ENCODE results near the gene FBLN7.

FBLN7 gene

DNA sequence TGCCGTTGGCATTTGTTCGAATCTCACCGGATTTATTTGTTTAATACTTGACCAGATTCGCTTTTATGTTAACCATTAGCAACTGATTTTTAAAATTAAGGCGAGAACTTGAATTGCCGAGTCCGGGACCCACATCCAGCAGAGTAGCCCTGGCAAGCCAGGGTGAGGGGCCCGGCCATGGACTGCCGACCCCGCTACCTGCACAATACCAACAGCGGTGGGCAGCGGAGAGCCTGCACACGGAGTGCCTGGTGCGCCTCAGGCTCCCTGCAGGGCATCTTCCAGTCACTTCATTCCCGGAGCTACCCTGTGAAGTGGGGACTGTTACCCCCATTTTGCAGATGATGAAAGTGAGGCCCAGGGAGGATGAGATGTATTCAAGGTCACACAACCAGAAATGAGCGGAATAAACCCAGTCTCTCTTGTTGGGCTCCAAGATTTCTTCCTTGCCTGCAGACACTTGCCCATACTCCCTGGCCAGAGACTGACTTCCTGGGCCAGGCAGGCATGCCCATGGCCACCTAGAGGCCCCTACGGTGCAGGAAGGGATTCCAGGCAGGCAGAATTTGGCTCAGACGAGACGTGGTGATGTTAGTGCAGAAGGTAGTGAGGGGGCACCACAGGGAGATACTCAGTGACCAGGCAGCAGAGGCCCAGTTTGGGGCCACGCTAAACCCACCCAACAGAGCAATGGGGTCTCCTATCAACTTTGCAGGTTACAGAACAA, 2.9 kb downstream of the FBLN7 start:
- DNase-seq (ENCODE audit: low read depth): no peak
- TF ChIP-seq, protein P1, sequence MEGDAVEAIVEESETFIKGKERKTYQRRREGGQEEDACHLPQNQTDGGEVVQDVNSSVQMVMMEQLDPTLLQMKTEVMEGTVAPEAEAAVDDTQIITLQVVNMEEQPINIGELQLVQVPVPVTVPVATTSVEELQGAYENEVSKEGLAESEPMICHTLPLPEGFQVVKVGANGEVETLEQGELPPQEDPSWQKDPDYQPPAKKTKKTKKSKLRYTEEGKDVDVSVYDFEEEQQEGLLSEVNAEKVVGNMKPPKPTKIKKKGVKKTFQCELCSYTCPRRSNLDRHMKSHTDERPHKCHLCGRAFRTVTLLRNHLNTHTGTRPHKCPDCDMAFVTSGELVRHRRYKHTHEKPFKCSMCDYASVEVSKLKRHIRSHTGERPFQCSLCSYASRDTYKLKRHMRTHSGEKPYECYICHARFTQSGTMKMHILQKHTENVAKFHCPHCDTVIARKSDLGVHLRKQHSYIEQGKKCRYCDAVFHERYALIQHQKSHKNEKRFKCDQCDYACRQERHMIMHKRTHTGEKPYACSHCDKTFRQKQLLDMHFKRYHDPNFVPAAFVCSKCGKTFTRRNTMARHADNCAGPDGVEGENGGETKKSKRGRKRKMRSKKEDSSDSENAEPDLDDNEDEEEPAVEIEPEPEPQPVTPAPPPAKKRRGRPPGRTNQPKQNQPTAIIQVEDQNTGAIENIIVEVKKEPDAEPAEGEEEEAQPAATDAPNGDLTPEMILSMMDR (IDR thresholded peaks at IDR 0.05; ENCODE audit: insufficient read depth, low read depth, low read length, missing control alignments): no peak
- H3K4me3 ChIP-seq (ENCODE audit: low read depth, low read length): no peak overlapping the region

DNA sequence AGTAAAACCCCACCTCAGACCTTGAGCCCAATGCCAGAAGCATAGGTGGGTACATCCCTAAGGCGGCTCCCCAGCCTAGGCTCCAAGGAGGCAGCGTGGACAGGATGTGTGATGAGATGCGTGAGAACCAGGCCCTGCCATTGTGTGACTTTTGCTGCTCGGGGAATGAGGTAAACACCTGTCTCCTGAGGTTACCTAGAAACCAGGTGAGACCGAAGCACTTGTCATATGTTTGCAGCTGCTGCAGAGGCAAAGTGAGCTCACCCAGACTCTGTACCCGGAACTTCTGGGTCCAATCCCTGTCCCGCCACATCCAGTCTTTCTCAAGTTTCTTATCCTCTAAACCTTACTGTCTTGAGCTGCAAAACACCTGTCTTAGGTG, 3.4 kb downstream of the FBLN7 start:
- TF ChIP-seq, protein P1 (IDR thresholded peaks at IDR 0.05; ENCODE audit: insufficient read depth, low read depth, low read length, missing control alignments): no peak
- no peak overlapping the region for H3K4me3 ChIP-seq (ENCODE audit: low read depth, low read length)
- DNase-seq (ENCODE audit: low read depth): no peak

- TF ChIP-seq, protein P1 (IDR thresholded peaks at IDR 0.05; ENCODE audit: insufficient read depth, low read depth, low read length, missing control alignments): no peak
- no peak overlapping the region for H3K4me3 ChIP-seq (ENCODE audit: low read depth, low read length)
- no peak for DNase-seq (ENCODE audit: low read depth)
Measured at GRCh38 chr2:112142525-112143078, 4.4 kb downstream of the FBLN7 start.

- DNase-seq (ENCODE audit: low read depth): no peak
- TF ChIP-seq, protein P1 (IDR thresholded peaks at IDR 0.05; ENCODE audit: insufficient read depth, low read depth, low read length, missing control alignments): no peak
- no peak overlapping the region for H3K4me3 ChIP-seq (ENCODE audit: low read depth, low read length)
Measured at GRCh38 chr2:112143150-112143549, 5.0 kb downstream of the FBLN7 start.

GRCh38 chr2:112144966-112145365, 6.8 kb downstream of the FBLN7 start:
- no peak overlapping the region for H3K4me3 ChIP-seq (ENCODE audit: low read depth, low read length)
- TF ChIP-seq, protein P1 (IDR thresholded peaks at IDR 0.05; ENCODE audit: insufficient read depth, low read depth, low read length, missing control alignments): no peak
- no peak for DNase-seq (ENCODE audit: low read depth)

DNA sequence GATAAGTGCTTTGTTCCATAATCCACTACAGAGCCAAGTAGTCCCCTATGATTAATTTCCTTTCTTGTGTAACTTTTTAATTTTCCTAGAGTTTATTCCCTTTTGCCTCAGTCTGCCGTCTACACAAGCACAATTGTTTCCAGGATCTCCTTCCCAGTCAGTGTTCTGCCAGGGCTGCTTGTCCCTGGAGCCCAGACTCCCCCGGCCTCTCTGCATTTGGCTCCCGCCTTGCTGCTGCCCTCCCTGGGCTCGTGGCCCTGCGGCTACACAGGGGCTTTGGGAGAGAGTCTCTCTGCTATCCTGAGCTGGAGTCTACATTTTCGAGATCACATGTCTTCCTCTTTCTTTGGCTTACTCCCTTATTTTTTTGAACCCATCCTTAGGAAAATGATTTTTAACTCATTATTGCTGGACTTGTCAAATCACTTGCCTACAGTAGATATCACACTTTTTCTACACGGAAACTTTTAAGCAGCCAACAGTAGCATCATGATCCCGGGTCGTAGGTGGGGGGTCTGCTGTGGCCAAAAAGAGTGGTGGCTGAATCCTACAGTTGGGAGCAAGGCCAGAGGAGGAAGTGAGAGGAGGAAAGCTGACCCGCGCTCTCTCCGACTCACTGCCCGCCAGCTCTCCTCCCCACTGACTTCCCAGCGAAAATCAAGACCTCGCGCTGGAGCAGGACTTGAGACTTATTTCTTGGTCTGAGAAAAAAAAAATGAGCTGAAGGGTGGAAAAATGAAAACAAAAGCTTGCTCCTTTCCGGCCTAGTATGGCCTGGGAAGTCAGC, 9.4 kb downstream of the FBLN7 start:
- TF ChIP-seq, protein P1 (IDR thresholded peaks at IDR 0.05; ENCODE audit: insufficient read depth, low read depth, low read length, missing control alignments): no peak
- no peak for DNase-seq (ENCODE audit: low read depth)
- H3K4me3 ChIP-seq (ENCODE audit: low read depth, low read length): no peak overlapping the region

Measured in GM12865 (cell line).